PC-9 (cell line): ENCODE measurements around the gene ZCCHC7. TPM values are rescaled to one million over a fixed set of nuclear protein-coding genes. Genes with fewer than 3 reads are reported as not detected.

ENCODE experiments used
- BruUV-seq: library from RNA; stranded (reverse); fragments of 400-500 nt; replicated peaks from 2 replicates; lab custom pipeline; 2021; lab: Mats Ljungman, UMichigan
- CTCF ChIA-PET: fragments of 300-600 bp; sonication (Branson Sonifier 250); formaldehyde crosslinking; loops from one replicate; lab custom pipeline; 2022; ENCODE audit warnings: antibody characterized with exemption; lab: Charles Lee
- POLR2A ChIA-PET: fragments of 300-600 bp; sonication (Branson Sonifier 250); formaldehyde crosslinking; loops from one replicate; lab custom pipeline; 2022; ENCODE audit warnings: antibody characterized with exemption; ENCODE audit not compliant: unreplicated experiment; lab: Charles Lee
- DNase-seq, 2 experiments: peaks; one replicate each; pipeline versions ENCODE4 v3.0.0 to v3.0.0-alpha.2; 2015 to 2022; ENCODE audit warnings: mixed read lengths in 1 of 2
- H2AFZ ChIP-seq: fragments of 200-600 bp; sonication (generic); 2 replicates; pipeline ENCODE4 v1.8.1; 2017; ENCODE audit warnings: antibody characterized with exemption
- H3F3A ChIP-seq: fragments of 200-600 bp; sonication (generic); 2 replicates; pipeline ENCODE4 v1.8.1; 2017; ENCODE audit warnings: antibody characterized with exemption, mild to moderate bottlenecking, low read depth; ENCODE audit not compliant: insufficient read depth
- H3K27ac ChIP-seq: fragments of 200-600 bp; sonication (generic); 2 replicates; pipeline ENCODE4 v1.6.1; 2016; ENCODE audit warnings: mixed run types
- H3K27me3 ChIP-seq: fragments of 200-600 bp; sonication (generic); 2 replicates; pipeline ENCODE4 v1.6.1; 2016; ENCODE audit warnings: low read depth, mixed run types; ENCODE audit not compliant: insufficient read depth
- H3K36me3 ChIP-seq: fragments of 200-600 bp; sonication (generic); 2 replicates; pipeline ENCODE4 v1.6.1; 2016; ENCODE audit warnings: low read depth, mixed run types
- H3K4me1 ChIP-seq: fragments of 200-600 bp; sonication (generic); replicated peaks from 2 replicates; pipeline ENCODE4 v1.6.1; 2016; ENCODE audit warnings: mixed run types; ENCODE audit not compliant: insufficient read depth
- H3K4me2 ChIP-seq: fragments of 200-600 bp; sonication (generic); 2 replicates; pipeline ENCODE4 v1.6.1; 2017; ENCODE audit warnings: mixed run types
- H3K4me3 ChIP-seq: fragments of 200-600 bp; sonication (generic); 2 replicates; pipeline ENCODE4 v1.6.1; 2016; ENCODE audit warnings: mixed run types
- H3K79me2 ChIP-seq: fragments of 200-600 bp; sonication (generic); 2 replicates; pipeline ENCODE4 v1.6.1; 2017; ENCODE audit warnings: low read depth, mixed run types
- H3K9me2 ChIP-seq: fragments of 200-600 bp; sonication (generic); 2 replicates; pipeline ENCODE4 v1.8.1; 2017; ENCODE audit warnings: mild to moderate bottlenecking; ENCODE audit not compliant: insufficient read depth
- H3K9me3 ChIP-seq: fragments of 200-600 bp; sonication (generic); 2 replicates; pipeline ENCODE4 v1.8.1; 2016; ENCODE audit warnings: low read depth; ENCODE audit not compliant: insufficient read depth
- H4K20me1 ChIP-seq: fragments of 200-600 bp; sonication (generic); 2 replicates; pipeline ENCODE4 v1.8.1; 2017; ENCODE audit not compliant: insufficient read depth
- EZH2 ChIP-seq: fragments of 200-600 bp; sonication (generic); IDR thresholded peaks from 2 replicates; pipeline ENCODE4 v1.8.0; 2017; ENCODE audit warnings: antibody characterized with exemption, low read depth
- intact Hi-C: fragments of 100-400 bp; cut with micrococcal nuclease; formaldehyde crosslinking; loops from one replicate; pipeline ENCODE4 v1.10.0; 2022; ENCODE audit not compliant: unreplicated experiment
- total RNA-seq: library from RNA; stranded (reverse); gene quantifications from 2 replicates; pipeline ENCODE4 v1.2.3, GENCODE V29; 2021
- TF ChIP-seq, protein P1 (sequence below): fragments of 200-600 bp; sonication (generic); conservative IDR thresholded peaks from 2 replicates; pipeline ENCODE4 v1.6.1; 2017; ENCODE audit warnings: mixed run types, antibody characterized with exemption, mild to moderate bottlenecking, moderate library complexity

The ZCCHC7 gene
- total RNA-seq, 1 experiment from 2014 or later = 15.9 TPM

DNA sequence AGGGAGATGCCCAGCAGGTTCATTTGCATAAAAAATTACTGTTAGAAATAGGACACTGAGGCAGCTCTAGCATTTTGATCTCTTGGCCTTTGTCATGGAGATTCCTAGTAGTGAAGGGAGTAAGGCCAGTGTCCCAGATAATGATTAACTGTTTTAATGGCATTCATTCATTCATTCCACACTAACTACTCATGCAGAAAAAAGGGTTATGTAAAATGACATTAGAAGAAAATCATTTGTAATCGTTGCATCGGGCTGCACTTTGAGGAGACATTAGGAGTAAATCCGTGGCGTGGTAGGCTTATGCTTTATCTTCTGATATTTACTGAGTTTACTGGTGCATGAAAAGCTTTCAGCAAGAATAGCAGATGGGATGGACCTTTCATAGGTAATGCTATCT lies 219.5 kb downstream of the ZCCHC7 start:
- Histone ChIP-seq H4K20me1 (no peaks in the 10 kb centered on the region), H3K9me3 (no peaks in the 10 kb centered on the region), H3K4me2 (no peak overlapping the region), H3K36me3 (no peaks in the 10 kb centered on the region), H3K27ac (no peak overlapping the region), H3K4me3 (no peak overlapping the region), H3K79me2 (no peaks in the 10 kb centered on the region), H3F3A (no peaks in the 10 kb centered on the region), H3K4me1 (no peaks in the 10 kb centered on the region), H3K9me2 (no peaks in the 10 kb centered on the region), H3K27me3 (no peaks in the 10 kb centered on the region), H2AFZ (no peak overlapping the region)
- ChIA-PET CTCF (no interaction called here), POLR2A (interaction anchor here (0.7 kb wide), 1 partner anchor 208 kb away, joined by 3 read pairs; no protein-coding TSS in a partner anchor)
- TF ChIP-seq EZH2 = no peak
- TF ChIP-seq, protein P1, sequence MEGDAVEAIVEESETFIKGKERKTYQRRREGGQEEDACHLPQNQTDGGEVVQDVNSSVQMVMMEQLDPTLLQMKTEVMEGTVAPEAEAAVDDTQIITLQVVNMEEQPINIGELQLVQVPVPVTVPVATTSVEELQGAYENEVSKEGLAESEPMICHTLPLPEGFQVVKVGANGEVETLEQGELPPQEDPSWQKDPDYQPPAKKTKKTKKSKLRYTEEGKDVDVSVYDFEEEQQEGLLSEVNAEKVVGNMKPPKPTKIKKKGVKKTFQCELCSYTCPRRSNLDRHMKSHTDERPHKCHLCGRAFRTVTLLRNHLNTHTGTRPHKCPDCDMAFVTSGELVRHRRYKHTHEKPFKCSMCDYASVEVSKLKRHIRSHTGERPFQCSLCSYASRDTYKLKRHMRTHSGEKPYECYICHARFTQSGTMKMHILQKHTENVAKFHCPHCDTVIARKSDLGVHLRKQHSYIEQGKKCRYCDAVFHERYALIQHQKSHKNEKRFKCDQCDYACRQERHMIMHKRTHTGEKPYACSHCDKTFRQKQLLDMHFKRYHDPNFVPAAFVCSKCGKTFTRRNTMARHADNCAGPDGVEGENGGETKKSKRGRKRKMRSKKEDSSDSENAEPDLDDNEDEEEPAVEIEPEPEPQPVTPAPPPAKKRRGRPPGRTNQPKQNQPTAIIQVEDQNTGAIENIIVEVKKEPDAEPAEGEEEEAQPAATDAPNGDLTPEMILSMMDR = no peak
- intact Hi-C loops = no loop called here
- no peak for DNase-seq
- no TSS peak for BruUV-seq

DNA sequence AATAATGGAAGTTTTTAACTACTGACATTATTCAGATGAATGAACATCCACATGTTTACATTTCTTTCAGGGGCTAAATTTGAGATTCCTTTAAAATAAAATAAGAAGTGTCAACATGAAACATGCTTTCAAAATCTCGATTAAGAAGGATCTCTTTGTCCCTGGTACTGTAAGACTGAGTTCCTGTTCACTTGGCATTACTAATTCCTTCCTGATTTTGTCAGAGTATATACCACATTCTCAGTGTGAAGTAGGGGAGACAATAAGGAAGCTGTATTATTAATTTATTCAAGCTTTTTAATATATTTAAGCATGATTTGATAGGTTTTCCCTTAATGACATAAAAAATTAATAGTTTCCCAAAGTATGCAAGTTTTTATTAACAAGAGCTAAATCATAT lies 220.6 kb downstream of the ZCCHC7 start:
- no peak for DNase-seq
- BruUV-seq = no TSS peak
- Histone ChIP-seq H3K9me2 (no peaks in the 10 kb centered on the region), H3K79me2 (no peaks in the 10 kb centered on the region), H3K27ac (no peak overlapping the region), H3K9me3 (no peaks in the 10 kb centered on the region), H3K27me3 (no peaks in the 10 kb centered on the region), H4K20me1 (no peaks in the 10 kb centered on the region), H3K4me1 (no peaks in the 10 kb centered on the region), H3F3A (no peaks in the 10 kb centered on the region), H3K4me2 (no peak overlapping the region), H3K4me3 (no peak overlapping the region), H2AFZ (no peak overlapping the region), H3K36me3 (no peaks in the 10 kb centered on the region)
- ChIA-PET POLR2A (no interaction called here), CTCF (no interaction called here)
- intact Hi-C loops = no loop called here
- TF ChIP-seq, protein P1 = no peak
- no peak for TF ChIP-seq EZH2

DNA sequence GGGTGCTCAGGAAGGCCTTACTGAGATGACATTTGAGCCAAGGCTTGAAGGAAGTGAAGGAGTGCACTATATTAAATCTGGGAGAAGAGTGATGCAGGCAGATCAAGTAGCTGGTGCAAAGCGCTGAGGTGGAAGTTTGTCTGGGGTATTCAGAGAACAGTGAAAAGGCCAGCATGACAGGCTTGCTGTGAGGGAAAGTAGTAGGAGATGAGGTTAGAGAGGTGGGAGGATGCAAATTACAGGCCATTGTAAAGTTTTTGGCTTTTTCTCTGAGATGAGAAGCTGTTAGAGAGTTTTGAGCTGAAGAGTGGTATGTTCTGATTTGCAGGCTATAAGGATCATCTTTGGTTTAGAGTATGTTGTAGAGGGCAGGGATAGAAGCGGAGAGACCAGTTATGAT lies 221.3 kb downstream of the ZCCHC7 start:
- CTCF ChIA-PET = no interaction called here

More for the DNA sequence above, 221.3 kb downstream of the ZCCHC7 start:
- BruUV-seq = no TSS peak
- Histone ChIP-seq H3F3A (no peaks in the 10 kb centered on the region), H3K4me3 (no peak overlapping the region), H3K9me2 (no peaks in the 10 kb centered on the region), H2AFZ (no peak overlapping the region), H3K36me3 (no peaks in the 10 kb centered on the region), H3K4me1 (no peaks in the 10 kb centered on the region), H3K4me2 (no peak overlapping the region), H3K79me2 (no peaks in the 10 kb centered on the region), H3K27ac (no peak overlapping the region), H3K27me3 (no peaks in the 10 kb centered on the region), H4K20me1 (no peaks in the 10 kb centered on the region), H3K9me3 (no peaks in the 10 kb centered on the region)
- intact Hi-C loops = loop anchor here (2.0 kb wide), 1 partner anchor 15 kb away; no protein-coding TSS in a partner anchor
- DNase-seq = no peak
- POLR2A ChIA-PET = no interaction called here
- TF ChIP-seq, protein P1 = no peak
- TF ChIP-seq EZH2 = no peak
